MV-4-11 (cell line): ENCODE measurements around the gene MAP2K7.

Experiments
- DNase-seq: peaks from one replicate; lab custom pipeline; 2025; lab: John Stamatoyannopoulos, UW

The MAP2K7 gene

GRCh38 chr19:7963566-7963965, 59.9 kb downstream of the MAP2K7 start:
- DNase-seq = no peak
